ENCODE measurements around the gene DYRK1A.
"Not testable (repeated sequence)": the region's sequence is repeated elsewhere in the genome, so short reads cannot be mapped to it uniquely, and the experiment has no call there.

The DYRK1A gene

DNA sequence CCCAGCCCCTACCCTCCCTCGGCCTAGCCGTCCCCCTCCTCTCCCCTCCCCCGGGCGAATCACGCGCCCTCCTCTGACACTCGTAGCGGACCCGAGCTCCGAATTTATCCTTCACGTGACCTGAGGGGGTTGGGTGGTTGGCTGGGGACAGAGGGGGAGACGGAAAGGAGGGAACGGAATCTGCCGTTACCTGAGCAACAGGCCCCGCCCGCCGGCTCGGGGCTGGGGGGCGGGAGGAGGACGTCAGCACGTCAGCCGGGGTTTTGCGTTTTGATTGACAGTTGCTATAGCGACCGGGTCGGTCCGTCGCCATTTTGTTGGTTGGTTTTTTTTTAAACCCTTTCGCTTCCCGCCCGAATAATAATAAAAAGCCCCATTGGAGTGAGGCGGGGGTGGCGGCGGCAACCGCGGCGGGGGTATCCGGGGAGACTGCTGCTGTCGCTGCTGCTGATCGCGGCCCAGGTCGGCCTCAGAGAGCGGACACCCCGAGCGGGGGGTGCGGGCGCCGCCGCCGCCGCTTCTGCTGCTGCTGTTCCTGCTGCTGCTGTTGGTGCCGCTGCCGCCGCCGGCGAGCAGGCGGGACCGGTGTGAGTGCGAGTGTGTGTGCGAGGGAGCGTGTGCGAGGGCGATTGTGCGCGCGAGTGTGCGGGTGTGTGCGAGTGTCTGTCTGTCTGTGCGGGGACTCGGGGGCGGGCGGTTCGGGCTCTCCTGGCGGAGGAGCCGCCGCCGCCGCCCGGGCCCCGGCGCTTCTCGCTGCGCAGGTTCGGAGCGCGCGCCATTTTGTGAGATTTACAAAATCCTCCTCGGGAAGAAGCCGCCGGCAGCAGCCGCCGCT is at the start of gene DYRK1A:
Gene DYRK1A (plus strand): TSS at position 292 of the 835 bp plus-strand sequence. CDS start 53,602 bp downstream, outside the sequence.
- DNase-seq: peak; percentile 100

DNA sequence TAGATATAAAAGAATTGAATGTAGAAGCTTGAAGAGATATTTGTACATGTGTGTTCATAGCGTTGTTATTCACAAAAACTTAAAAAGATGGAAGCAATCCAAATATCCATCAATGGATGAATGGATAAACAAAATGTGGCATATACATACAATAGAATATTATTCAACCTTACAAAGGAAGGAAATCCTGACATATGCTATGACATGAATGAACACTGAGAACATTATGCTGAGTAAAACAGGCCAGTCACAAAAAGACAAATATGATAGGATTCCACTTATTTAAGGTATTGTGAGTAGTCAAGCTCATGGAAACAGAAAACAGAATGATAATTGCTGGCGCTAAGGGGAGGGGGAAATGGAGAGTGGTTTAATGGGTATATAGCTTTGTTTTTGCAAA is 47.0 kb upstream of the DYRK1A start:
- no peak for DNase-seq

DNA sequence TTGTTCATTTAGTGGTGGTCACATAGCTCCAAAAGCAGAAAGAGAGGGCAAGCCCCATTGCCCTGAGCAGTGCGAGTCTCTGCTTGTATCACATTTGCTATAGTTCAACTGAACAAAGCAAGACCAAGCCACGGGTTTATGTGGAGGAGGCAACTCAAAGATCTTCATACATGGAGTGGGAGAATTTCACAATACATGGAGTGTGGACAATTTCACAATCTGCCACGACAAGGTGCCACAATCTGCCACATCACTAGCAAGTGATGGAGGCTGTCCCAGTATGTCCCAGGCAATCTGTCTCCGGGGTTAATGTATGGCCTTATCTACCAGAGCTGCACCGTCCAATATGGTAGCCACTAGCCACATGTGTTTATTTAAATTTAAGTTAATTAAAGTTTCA is 44.5 kb upstream of the DYRK1A start:
- DNase-seq: no peak

DNA sequence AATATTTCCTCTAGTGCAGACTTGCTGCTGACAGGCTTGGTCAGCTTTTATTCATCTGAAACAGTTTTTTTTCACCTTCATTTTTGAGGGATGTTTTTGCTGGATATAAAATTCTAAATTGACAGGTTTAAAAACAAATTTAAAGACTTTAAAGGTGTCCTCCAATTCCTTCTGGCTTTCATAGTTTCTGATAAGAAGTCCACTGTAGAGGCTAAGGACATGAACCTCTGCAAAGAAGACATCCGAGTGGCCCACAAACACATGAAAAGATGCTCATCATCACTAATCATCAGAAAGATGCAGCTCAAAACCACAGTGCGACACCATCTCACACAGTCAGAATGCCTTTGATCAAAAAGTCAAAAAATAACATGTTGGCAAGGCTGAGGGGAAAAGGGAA is 42.0 kb upstream of the DYRK1A start:
- no peak for DNase-seq

DNA sequence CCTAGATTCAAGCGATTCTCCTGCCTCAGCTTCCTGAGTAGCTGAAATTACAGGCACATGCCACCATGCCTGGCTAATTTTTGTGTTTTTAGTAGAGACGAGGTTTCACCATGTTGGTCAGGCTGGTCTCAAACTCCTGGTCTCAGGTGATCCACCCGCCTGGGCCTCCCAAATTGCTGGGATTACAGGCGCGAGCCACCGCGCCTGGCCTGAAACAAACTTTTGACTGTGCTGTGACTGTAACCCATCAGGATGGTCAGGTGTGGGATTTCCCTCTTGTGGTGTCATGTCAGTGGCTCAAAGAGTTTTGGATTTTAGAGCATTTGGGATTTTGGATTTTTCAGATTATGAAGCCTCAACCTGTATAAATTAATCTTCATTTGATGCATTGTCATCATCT is 38.4 kb upstream of the DYRK1A start:
- not testable (repeated sequence) for DNase-seq

DNA sequence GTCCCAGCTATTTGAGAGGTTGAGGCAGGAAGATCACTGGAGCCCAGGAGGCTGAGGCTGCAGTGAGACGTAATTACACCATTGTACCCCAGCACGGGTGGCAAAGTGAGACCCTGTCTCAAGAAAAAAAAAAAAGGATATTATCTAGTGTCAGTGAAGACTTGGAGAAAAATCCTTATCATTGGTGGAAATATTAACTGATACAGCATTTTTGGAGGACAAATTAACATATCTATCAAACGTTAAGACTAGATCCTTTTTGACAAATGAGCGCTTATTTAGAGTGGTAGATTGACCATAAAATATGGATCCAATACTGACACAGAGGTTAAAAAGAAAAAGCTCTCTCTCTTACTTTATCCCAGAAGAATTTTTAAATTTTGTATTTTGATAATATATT is 35.2 kb upstream of the DYRK1A start:
- DNase-seq: no peak

DNA sequence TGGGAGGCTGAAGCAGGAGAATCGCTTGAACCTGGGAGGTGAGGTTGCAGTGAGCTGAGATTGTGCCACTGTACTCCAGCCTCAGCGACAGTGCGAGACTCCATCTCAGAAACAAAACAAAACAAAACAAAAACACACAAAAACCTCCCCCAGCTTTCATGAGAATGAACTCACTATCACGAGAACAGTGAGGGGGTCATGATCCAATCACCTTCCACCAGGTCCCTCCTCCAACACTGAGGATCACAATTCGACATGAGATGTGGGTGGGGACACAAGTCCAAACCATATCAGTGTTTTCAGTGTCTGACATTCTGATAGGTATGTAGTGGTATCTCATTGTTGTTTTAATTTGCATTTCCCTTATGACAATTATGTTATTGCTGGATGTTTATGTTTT is 31.5 kb upstream of the DYRK1A start:
- no peak for DNase-seq

DNA sequence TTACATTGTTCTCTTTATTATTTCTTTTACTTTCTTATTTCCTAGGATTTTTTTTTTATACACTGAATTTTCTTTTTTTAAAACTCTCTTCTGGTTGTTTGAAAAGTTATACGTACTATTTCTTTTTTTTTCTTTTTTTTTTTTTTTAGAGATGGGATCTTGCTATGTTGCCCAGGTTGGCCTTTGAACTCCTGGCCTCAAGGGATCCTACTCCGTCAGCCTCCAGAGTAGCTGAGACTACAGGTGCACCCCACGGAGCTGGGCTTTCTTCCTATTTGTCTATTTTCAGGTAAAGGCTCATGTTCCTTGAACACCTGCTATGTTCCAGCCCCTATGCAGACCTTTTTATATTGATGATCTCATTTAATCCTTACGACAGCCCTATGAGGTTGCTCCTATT is 29.4 kb upstream of the DYRK1A start:
- DNase-seq: no peak

DNA sequence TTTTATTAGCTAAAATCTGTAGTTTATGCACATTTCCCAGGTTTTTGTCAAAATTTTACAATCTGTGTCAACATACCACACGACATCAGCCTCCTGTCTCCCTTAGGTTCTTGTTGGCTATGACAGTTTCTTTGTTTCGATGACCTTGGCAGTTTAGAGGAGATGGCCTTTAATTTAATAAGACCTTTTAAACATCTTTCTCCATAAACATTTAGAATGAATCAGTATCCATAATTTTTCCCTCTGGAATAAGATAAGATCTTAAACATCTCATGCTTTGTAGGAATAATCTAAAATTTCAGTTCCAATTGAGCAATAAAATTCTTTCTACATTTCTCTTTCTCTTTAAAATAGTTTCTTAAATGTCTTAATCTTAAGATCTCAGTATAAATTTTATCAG is 28.7 kb upstream of the DYRK1A start:
- DNase-seq: peak; percentile 37

DNA sequence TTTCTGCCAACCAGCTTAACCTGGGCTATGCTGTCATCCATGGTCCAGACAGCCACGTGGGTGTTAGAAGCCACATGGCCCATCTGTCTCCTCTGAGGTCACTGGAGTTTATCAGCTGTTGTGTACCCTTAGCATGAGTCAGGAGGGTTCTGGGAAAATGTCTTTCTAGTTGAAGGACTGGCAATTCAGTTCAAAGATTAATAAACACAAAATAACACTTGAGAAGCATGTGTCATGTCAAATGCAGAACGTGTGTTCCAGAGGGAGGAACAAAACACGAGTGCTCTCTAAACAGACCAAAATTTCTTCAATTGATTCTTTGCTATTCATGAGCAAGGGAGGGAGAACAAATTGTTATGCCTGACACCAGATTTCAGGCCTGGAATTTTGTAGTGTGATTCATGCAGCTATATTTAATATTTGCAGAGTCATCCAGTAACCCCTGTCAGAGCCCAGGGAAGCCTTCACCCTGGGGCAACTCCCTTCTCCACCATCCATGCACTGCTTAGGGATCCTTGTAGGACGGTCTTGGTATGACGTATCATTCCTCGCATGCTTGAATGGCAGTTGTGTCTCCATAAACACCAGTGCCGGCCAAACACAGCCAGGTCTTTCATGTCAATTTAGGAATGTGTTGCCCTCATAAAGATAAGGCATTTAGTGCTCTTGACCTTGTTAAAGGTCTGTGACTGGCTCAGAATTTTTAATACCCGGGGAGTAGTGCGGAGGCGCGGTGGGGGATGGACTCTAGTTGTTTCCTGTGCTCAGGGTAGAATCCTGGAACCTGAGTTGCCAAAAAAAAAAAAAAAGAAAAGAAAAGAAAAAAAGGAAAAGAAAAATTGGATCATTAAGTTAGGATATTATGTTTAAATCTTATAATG is 27.7 kb upstream of the DYRK1A start:
- DNase-seq: peak; percentile 95

DNA sequence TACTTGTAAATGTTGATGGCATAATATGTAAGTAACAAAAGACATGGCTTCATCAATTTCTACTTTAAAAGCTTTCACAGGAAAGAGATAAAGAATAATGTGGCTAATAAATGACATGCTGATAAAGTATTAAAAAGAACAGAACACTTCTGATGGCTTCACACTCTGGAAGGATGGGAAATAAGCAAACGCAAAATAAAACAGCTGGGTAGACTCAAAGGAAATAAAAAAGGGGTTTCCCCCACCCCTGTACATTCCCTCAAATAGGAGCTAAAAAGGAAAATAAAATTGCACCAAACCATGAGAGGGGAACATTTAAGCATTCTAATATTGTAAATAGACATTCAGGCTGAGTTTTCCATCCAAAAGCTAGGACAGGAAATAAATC is 27.0 kb upstream of the DYRK1A start:
- DNase-seq: no peak

DNA sequence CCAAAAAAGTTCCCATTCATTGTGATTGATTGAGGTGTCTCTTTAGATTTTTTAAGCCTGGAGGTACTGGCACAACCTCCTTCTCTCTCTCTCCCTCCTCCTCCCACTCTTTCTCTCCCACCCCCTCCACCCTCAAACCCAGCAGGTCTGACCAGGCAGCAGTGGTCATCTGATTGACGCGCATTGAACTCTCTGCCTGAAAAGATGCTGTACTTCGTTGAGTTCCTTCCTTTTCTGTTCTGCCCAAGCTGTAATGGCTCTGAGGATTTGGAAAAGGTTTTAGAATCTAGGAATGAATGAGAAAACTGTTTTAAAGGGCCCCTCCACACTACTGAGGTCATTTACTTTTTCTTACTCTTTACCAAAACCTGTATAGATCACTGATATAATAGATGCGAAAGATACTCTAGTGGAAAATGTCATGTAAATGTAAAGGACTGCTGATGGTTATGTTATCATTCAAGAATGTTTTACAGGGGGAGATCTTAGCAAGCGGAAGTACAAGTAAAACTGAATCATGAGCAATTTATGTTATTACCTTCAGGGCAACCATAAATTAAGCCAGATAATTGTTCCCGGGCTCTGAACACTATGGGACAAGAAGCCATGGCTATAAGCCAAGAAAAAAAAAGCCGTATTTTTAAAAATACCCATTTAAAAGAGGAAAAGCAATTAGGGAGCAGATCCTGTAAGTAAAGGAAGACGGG is 25.2 kb upstream of the DYRK1A start:
- peak; percentile 72 for DNase-seq

DNA sequence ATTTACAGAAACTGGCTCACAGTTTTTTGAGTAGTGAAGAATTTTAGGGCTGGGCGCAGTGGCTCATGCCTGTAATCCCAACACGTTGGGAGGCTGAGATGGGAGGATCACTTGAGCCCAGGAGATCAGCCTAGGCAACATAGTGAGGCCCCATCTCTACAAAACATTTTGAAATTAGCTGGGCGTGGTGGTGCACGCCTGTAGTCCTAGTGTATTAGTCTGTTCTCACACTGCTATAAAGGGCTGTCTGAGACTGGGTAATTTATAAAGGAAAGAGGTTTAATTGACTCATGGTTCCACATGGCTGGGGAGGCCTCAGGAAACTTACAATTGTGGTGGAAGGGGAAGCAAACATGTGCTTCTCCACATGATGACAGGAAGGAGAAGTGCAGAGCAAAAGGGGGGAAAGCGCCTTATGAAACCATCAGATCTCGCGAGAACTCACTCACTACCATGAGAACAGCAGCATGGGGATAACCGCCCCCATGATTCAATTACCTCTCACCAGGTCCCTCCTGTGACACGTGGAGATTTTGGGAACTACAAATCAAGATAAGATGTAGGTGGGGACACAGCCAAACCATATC is 24.4 kb upstream of the DYRK1A start:
- peak; percentile 7 for DNase-seq

DNA sequence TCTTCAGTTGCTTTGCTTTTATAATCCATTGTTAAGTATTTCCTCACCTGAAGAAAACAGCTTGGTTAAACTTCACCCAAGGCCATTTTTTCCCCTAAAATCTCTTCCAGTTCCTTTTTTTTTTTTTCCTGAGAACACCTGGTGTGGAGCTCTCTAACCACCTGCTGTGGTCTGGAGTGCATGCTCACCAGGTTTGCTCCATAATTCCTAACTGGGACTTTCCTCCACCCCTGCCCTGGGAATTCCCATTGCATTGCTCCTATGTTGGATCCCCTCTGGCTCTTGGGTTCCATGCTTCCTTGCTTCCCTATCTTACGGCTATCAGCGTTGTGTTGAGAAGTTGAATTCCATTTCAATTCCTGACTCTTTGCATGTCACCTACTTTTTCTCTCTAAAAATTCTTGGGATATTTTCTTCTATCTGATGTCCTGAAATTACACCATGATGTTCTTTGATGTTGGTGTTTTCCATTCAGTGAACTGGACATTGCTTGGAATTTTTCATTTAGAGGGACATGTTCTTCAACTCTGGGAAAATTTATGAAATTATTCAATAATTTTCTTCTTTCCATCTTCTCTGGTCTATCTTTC is 19.6 kb upstream of the DYRK1A start:
- no peak for DNase-seq

DNA sequence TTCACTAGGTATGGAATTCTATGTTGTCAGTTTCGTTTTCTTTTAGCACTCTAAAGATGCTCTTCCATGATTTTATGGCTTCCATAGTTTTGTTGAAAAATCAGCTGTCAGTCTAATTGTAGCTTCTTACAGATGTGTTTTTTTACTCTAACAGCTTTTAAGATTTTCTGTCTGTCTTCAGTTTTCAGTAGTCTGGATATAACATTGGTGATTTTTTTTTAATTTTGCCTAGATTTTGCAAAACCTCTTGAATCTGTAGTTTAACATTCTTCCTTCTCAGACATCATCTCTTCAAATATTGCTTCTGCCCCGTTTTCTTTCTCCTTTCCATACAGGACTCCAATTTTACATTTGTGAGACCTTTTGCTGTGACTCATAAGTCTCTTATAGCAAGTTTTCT is 17.9 kb upstream of the DYRK1A start:
- no peak for DNase-seq

DNA sequence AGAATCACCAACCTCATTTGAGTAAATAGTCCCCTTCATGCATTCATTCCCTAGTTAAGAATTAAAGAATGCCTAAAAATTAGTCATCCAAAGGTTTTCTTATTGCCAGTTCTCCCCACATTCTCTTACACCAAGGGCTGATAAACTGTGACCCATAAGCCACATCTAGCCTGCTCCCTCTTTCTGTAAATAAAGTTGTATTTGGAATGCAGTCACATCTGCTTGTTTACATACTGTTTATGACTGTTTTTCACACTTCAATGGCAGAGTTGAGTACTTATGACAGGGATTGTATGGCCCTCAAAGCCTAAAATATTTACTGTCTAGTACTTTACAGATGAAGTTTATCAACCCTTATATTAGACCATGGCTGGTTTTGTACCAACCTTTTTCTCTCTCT is 16.1 kb upstream of the DYRK1A start:
- DNase-seq: no peak

DNA sequence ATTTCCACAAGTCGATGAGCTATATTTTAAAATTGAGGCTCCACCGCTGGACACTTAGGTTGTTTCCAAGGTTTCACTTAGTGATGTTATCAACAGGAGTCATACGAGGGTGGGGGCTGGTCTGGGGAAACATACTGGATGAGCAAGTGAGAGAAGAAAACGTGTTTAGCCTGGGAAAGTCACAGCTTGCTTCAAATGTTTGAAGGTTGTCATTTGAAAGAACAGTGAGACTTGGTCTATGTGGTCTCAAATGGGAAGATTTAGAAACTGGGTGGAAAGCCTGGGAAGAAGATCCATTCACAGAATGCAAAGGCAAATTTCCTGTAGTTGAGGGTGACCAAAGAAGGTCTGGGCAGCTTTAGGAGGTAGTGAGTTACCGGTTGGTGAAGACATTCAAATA is 9.9 kb upstream of the DYRK1A start:
- no peak for DNase-seq

DNA sequence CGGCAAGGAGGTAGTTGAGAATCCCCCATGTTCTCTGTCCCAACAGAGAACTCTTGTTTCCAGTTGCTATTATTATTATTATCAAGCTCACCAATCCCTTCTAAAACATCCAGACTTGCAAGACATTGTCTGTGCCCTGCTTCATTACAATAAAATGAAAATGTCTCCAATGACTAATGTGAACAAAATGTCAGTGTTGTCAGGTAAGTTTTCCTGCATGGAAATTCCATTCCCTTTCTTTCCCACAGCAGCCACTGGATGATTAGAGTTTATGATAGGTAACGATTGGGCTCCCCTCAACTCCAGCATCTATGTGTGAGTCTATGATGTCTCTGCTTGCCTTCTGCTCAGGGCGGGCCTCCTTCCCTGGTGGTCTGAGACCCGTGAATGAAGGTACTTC is 8.9 kb upstream of the DYRK1A start:
- DNase-seq: no peak

DNA sequence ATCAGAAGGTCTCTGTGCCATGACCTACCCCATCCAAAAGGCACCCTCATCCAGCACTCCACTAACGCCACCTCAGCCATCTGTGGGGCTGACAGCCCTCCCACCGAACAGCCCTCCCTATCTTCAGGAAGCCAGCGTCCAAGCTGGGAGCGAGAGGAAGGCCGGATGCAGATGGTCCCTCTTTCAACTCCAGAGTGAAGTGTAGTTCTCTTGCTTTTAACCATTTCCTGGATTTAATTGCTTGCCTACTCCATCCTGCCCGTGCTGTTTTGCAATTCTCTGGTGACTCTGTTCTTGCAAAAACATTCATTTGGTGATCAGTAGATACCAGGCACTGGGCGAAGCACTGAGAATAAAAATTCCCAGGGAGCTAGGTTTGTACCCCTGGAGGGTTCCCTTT is 8.2 kb upstream of the DYRK1A start:
- peak; percentile 39 for DNase-seq

DNA sequence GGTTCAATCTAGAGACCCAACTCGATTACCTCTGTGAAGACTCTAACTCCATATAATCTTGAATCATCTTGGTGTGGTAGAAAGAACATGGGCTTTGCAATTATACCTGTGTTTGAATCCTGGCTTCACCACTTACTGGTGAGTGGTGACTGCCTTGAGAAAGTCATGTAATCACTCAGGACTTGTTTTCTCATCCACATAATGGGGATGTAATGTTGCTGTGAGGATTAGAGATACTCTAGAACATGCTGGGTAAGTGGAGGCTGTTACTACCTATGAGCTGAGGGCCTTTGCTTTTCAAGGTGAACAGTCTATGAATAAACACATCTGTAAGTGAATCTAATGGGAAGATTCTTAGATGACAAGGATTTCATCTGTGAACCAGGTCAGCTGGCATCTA is 2.6 kb upstream of the DYRK1A start:
- DNase-seq: no peak

DNA sequence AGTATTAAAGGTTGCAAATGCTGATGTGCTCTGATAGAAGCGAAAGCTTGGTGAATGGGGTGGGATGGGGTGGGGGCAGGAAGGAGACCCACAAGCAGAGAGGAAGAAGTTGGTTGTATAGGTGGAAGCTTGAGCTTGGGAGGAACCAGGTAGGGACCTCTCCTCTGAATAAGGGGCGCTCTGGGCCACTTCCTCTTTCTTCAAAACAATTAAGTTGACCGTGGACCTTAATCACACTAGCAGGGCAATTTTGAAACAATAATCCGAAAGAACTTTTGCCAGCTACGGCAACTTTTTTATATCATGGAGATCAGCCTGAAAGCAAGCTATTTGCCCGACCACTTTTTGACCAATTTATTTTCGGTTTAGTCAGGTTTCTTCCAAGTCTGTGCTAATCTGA is 1.9 kb upstream of the DYRK1A start:
- DNase-seq: no peak

Data from fibroblast of skin of right biceps (primary cell).